Liver (tissue), 9 donors: ENCODE data around the gene ARRDC1. TPM values are rescaled to one million over a fixed set of nuclear protein-coding genes. Genes with fewer than 3 reads are reported as not detected.
A peak's percentile ranks its signal among the peaks of the same experiment; 100 is the strongest.

Experiments
- DNase-seq: peaks from one replicate; pipeline ENCODE4 v3.0.0-alpha.2; 2017; ENCODE audit warnings: low spot score
- H3K27ac ChIP-seq, 2 donors: one replicate each; pipeline ENCODE4 v1.7.0; 2013; ENCODE audit warnings: inconsistent platforms in 2 of 2, low read length in 2 of 2, control low read depth in 1 of 2, low read depth in 1 of 2, mild to moderate bottlenecking in 1 of 2
- H3K27me3 ChIP-seq, 4 donors: one replicate each; pipeline versions ENCODE4 v1.6.1 to v1.7.0; 2013; ENCODE audit warnings: low read length in 3 of 4, inconsistent platforms in 1 of 4, mild to moderate bottlenecking in 1 of 4, moderate library complexity in 1 of 4; ENCODE audit not compliant: control insufficient read depth in 4 of 4, insufficient read depth in 4 of 4
- H3K36me3 ChIP-seq, 4 donors: one replicate each; pipeline versions ENCODE4 v1.6.1 to v1.7.0; 2013; ENCODE audit warnings: low read length in 3 of 4, mild to moderate bottlenecking in 3 of 4, low read depth in 1 of 4, moderate library complexity in 1 of 4; ENCODE audit not compliant: control insufficient read depth in 4 of 4, insufficient read depth in 3 of 4
- H3K4me1 ChIP-seq, 4 donors: one replicate each; pipeline versions ENCODE4 v1.6.1 to v1.7.0; 2013; ENCODE audit warnings: low read length in 3 of 4, mild to moderate bottlenecking in 3 of 4, moderate library complexity in 1 of 4; ENCODE audit not compliant: control insufficient read depth in 4 of 4, insufficient read depth in 4 of 4
- H3K4me3 ChIP-seq, 3 donors: one replicate each; pipeline versions ENCODE4 v1.6.1 to v1.7.0; 2013; ENCODE audit warnings: low read length in 3 of 3, control low read depth in 1 of 3, low read depth in 1 of 3, mild to moderate bottlenecking in 1 of 3
- H3K9ac ChIP-seq, 2 donors: one replicate each; pipeline ENCODE4 v1.7.0; 2013; ENCODE audit warnings: low read length in 2 of 2, mild to moderate bottlenecking in 2 of 2, moderate library complexity in 2 of 2, control low read depth in 1 of 2, low read depth in 1 of 2
- H3K9me3 ChIP-seq, 4 donors: one replicate each; pipeline versions ENCODE4 v1.6.1 to v1.7.0; 2013; ENCODE audit warnings: low read length in 3 of 4; ENCODE audit not compliant: control insufficient read depth in 4 of 4
- EGR1 ChIP-seq, 2 donors: IDR thresholded peaks; 2 replicates each; pipeline ENCODE4 v1.6.1; 2016 to 2018; ENCODE audit warnings: antibody characterized with exemption in 2 of 2, low read depth in 2 of 2
- FOXA2 ChIP-seq: IDR thresholded peaks from 2 replicates; pipeline ENCODE4 v1.6.1; 2016; ENCODE audit warnings: antibody characterized with exemption
- GABPA ChIP-seq, 2 donors: IDR thresholded peaks in 1 of 2; conservative IDR thresholded peaks in 1 of 2; 2 replicates each; pipeline ENCODE4 v1.6.1; 2016; ENCODE audit warnings: antibody characterized with exemption in 2 of 2, mild to moderate bottlenecking in 1 of 2, moderate library complexity in 1 of 2
- HNF4A ChIP-seq, 2 donors: conservative IDR thresholded peaks; 2 replicates each; pipeline ENCODE4 v1.6.1; 2016; ENCODE audit warnings: antibody characterized with exemption in 2 of 2, mild to moderate bottlenecking in 2 of 2
- HNF4G ChIP-seq: IDR thresholded peaks from 2 replicates; pipeline ENCODE4 v1.6.1; 2016; ENCODE audit warnings: antibody characterized with exemption
- JUND ChIP-seq, 2 donors: IDR thresholded peaks; 2 replicates each; pipeline ENCODE4 v1.6.1; 2016; ENCODE audit warnings: antibody characterized with exemption in 2 of 2
- MAX ChIP-seq: IDR thresholded peaks from 2 replicates; pipeline ENCODE4 v1.6.1; 2016; ENCODE audit warnings: antibody characterized with exemption
- NR2F2 ChIP-seq: IDR thresholded peaks from 2 replicates; pipeline ENCODE4 v1.6.1; 2016; ENCODE audit warnings: antibody characterized with exemption
- RAD21 ChIP-seq, 2 donors: IDR thresholded peaks; 2 replicates each; pipeline ENCODE4 v1.6.1; 2016; ENCODE audit warnings: antibody characterized with exemption in 2 of 2, mild to moderate bottlenecking in 2 of 2
- REST ChIP-seq: IDR thresholded peaks from 2 replicates; pipeline ENCODE4 v1.6.1; 2016; ENCODE audit warnings: antibody characterized with exemption, mild to moderate bottlenecking
- RXRA ChIP-seq, 2 donors: IDR thresholded peaks; 2 replicates each; pipeline ENCODE4 v1.6.1; 2017 to 2018; ENCODE audit warnings: antibody characterized with exemption in 2 of 2, mild to moderate bottlenecking in 1 of 2
- SP1 ChIP-seq: IDR thresholded peaks from 2 replicates; pipeline ENCODE4 v1.6.1; 2018; ENCODE audit warnings: antibody characterized with exemption, mild to moderate bottlenecking
- TAF1 ChIP-seq: conservative IDR thresholded peaks from 2 replicates; pipeline ENCODE4 v1.6.1; 2016; ENCODE audit warnings: antibody characterized with exemption, mild to moderate bottlenecking
- YY1 ChIP-seq: IDR thresholded peaks from 2 replicates; pipeline ENCODE4 v1.6.1; 2016; ENCODE audit warnings: antibody characterized with exemption, mild to moderate bottlenecking
- whole genome bisulfite sequencing: extraction: QIAGEN DNeasy Blood & Tissue Kit; methylation state at CpG from one replicate; pipeline ENCODE4 v1.1.7; 2013; 5-methylcytosine and 5-hydroxymethylcytosine counted together
- polyA plus RNA-seq, 2 donors: library from polyadenylated mRNA; stranded (reverse) in 1 of 2; unstranded in 1 of 2; fragments of 200-250 nt in 1 of 2; fragments of >200 nt in 1 of 2; fragmentation: Nextera tagmentation in 1 of 2; extraction: Ambion mirVana in 1 of 2; gene quantifications; one replicate each; pipeline versions ENCODE4 v1.2.1 to v1.2.3, GENCODE V29; 2013 to 2015
- total RNA-seq, 2 donors: library from RNA; depleted of rRNA; stranded (reverse); fragments of >200 nt; gene quantifications; one replicate each; pipeline ENCODE4 v1.2.3, GENCODE V29; 2014
- TF ChIP-seq, protein P1 (sequence below): fragments of 150-350 bp; IDR thresholded peaks from 2 replicates; pipeline ENCODE4 v1.5.1; 2017; ENCODE audit warnings: improper control_type of control experiment, low read depth, low read length; ENCODE audit not compliant: missing input control
- donor health status: healthy.
- donor health status: healthy.
- donor health status: healthy.
- donor health status: healthy.
- donor health status: healthy.

ARRDC1 gene, protein sequence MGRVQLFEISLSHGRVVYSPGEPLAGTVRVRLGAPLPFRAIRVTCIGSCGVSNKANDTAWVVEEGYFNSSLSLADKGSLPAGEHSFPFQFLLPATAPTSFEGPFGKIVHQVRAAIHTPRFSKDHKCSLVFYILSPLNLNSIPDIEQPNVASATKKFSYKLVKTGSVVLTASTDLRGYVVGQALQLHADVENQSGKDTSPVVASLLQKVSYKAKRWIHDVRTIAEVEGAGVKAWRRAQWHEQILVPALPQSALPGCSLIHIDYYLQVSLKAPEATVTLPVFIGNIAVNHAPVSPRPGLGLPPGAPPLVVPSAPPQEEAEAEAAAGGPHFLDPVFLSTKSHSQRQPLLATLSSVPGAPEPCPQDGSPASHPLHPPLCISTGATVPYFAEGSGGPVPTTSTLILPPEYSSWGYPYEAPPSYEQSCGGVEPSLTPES
- 10 to 100 TPM in 1 of 2 donors, 1 to 10 TPM in 1; 9.8 to 31.6 TPM for total RNA-seq
- polyA plus RNA-seq: 10 to 100 TPM; 19.9 to 26.9 TPM

DNA sequence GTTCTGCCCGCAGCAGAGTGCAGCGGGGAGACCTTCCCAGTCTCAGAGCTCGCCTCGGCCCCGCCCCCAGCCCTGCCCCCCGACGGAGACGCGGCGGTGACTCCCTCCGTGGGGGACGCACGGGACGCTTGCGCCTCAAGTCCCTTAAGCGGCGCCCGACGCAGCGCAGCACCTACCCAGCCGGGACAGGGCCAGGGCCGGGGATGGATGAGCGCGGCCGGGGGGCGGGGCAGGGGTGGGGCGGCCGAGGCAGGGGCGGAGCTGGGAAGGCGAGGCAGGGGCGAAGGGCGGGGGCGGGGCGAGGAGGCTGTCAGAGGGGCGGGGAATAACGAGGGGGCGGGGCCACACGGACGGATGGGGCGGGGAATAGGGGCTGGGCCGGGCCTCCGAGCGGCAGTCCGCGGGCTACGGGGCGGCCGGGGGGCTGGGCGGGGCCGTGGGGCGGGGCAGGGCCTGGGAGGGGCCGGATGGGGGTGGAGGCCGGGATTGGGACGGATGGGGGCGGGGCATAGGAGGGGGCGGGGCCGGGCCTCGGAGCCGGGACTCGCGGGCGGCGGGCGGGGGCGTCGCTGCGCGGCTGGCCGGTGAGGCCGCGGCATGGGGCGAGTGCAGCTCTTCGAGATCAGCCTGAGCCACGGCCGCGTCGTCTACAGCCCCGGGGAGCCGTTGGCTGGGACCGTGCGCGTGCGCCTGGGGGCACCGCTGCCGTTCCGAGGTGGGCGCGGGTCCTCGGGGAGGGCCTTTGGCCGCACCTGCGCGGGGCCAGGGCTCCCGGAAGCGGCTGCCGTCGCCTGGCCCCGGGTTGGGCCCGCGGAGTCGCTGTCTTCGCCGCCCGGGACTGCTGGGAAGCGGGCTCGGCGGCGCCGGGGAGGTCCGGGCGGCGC, at the start of gene ARRDC1:
Gene ARRDC1, plus strand, starts transcription at position 566 of the 884 bp plus-strand sequence. Its CDS starts 32 bp downstream, at position 598.
- 1% methylated on average over 110 of the region's 111 CpGs for WGBS
- peak within 1 kb of the TSS; percentile 66 to 84 (median 80) for H3K4me3 ChIP-seq
- H3K27me3 ChIP-seq: no peaks in the 10 kb centered on the region
- no peaks in the 10 kb centered on the region for H3K36me3 ChIP-seq
- H3K4me1 ChIP-seq: peaks cover 10 to 35% (median 32%) of the 10 kb centered on the region in 4 donors
- no peak for TF ChIP-seq MAX
- TF ChIP-seq YY1: peak; percentile 14
- TF ChIP-seq JUND (IDR thresholded peaks at IDR 0.05): no peak
- no peak for TF ChIP-seq FOXA2
- TF ChIP-seq REST: peak; percentile 74
- peak within 1 kb of the TSS; percentile 82 to 87 for H3K27ac ChIP-seq
- peak within 1 kb of the TSS in 1 of 2 donors; percentile 84 for H3K9ac ChIP-seq
- DNase-seq: peak; percentile 98
- H3K9me3 ChIP-seq: no peaks in the 10 kb centered on the region

DNA sequence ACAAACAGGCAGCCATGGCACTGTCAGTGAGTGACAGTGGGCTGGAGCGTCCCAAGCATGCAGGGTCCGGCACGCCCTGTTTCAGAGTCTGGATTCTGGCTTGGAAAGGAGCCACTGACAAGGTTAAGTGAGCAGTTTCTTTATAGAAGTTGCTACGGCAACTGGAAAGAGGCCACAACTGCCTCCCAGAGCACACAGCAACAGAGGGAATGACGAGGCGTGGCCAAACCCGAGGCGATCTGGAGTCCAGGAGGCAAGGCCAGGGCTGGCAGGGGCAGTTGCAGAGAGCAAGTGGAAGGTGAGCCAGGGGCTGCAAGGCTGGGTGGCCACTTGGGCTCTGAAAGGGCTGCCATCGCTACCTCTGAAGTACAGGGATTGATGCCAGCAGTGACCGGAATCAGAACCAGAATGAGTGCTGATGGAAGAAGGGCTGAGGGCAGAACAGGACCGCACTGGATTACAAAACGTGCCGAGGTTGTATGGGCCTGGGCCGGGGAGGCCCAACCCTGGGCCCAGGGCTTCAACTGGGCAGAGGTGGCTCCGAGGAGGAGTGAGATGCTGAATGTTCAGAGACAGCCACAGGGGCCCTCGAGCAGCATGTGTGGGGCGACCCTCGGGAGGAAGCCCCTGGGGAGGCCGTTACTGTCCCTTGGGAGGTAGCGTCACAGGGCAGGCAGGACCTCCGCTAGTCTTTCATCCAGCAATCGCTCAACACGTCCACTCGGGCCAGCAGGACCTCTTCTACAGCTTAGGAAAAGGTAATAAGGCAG, 49.2 kb upstream of the ARRDC1 start:
- DNase-seq: no peak
- Histone ChIP-seq H3K4me3 (no peak overlapping the region), H3K9me3 (no peaks in the 10 kb centered on the region), H3K36me3 (peaks cover 2 to 29% (median 10%) of the 10 kb centered on the region in 4 donors), H3K4me1 (peaks cover 6 to 31% (median 16%) of the 10 kb centered on the region in 4 donors), H3K9ac (no peak overlapping the region), H3K27ac (no peak overlapping the region), H3K27me3 (no peaks in the 10 kb centered on the region)
- WGBS: 88% methylated on average over 24 of the region's 24 CpGs
- no peak for TF ChIP-seq YY1
- no peak for TF ChIP-seq HNF4A (conservative IDR thresholded peaks at IDR 0.05)
- no peak for TF ChIP-seq REST
- no peak for TF ChIP-seq NR2F2
- TF ChIP-seq MAX: no peak
- TF ChIP-seq RAD21 (IDR thresholded peaks at IDR 0.05): no peak
- TF ChIP-seq HNF4G: no peak
- no peak for TF ChIP-seq GABPA (IDR thresholded peaks at IDR 0.05 in 1 of 2, conservative IDR thresholded peaks at IDR 0.05 in 1 of 2)
- no peak for TF ChIP-seq EGR1 (IDR thresholded peaks at IDR 0.05; ENCODE audit: low read depth in 2 of 2)
- TF ChIP-seq JUND (IDR thresholded peaks at IDR 0.05): no peak
- no peak for TF ChIP-seq FOXA2
- TF ChIP-seq TAF1: no peak
- no peak for TF ChIP-seq RXRA (IDR thresholded peaks at IDR 0.05)
- no peak for TF ChIP-seq SP1
- TF ChIP-seq, protein P1, sequence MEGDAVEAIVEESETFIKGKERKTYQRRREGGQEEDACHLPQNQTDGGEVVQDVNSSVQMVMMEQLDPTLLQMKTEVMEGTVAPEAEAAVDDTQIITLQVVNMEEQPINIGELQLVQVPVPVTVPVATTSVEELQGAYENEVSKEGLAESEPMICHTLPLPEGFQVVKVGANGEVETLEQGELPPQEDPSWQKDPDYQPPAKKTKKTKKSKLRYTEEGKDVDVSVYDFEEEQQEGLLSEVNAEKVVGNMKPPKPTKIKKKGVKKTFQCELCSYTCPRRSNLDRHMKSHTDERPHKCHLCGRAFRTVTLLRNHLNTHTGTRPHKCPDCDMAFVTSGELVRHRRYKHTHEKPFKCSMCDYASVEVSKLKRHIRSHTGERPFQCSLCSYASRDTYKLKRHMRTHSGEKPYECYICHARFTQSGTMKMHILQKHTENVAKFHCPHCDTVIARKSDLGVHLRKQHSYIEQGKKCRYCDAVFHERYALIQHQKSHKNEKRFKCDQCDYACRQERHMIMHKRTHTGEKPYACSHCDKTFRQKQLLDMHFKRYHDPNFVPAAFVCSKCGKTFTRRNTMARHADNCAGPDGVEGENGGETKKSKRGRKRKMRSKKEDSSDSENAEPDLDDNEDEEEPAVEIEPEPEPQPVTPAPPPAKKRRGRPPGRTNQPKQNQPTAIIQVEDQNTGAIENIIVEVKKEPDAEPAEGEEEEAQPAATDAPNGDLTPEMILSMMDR: no peak
